Measurements from ENCODE around the gene TMEM165.
"Not testable (repeated sequence)": the region's sequence is repeated elsewhere in the genome, so short reads cannot be mapped to it uniquely, and the experiment has no call there.

TMEM165 gene, protein sequence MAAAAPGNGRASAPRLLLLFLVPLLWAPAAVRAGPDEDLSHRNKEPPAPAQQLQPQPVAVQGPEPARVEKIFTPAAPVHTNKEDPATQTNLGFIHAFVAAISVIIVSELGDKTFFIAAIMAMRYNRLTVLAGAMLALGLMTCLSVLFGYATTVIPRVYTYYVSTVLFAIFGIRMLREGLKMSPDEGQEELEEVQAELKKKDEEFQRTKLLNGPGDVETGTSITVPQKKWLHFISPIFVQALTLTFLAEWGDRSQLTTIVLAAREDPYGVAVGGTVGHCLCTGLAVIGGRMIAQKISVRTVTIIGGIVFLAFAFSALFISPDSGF

DNA sequence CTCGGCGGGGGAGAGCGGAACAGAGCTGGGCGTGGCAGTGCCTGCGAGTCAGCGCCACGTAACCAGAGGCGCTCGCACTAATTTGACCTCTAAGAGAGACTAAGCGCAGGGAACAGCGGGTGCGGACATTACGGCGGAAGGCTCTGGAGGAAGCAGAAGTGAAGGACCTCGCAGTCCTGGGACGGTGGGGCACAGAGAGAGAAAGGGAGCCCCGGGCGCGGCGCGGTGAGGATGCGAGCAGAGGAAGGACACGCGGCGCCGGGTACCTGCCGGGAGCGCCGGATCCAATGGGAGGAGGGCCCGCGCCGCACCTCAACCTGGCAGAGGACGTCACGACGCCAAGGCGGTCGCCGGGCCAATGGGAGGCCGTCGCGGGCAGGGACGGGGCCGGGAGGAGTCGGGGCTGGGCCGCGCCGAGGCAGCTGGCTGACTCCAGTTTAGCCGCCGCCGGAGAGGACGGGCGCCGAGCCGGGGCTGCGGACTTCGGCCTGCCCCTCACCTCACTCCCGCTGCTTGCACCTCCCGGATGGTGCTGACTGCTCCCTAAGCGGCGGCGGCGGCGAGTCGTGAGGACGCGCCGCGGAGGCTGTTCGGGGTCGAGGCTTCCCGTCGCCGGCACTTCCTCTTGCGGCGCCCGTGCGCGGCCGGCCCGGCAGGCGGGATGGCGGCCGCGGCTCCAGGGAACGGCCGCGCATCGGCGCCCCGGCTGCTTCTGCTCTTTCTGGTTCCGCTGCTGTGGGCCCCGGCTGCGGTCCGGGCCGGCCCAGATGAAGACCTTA is at the start of gene TMEM165:
Gene TMEM165, plus strand, starts transcription at position 429 of the 779 bp plus-strand sequence. Its CDS starts 233 bp downstream, at position 662.
- peak; percentile 82 for DNase-seq

DNA sequence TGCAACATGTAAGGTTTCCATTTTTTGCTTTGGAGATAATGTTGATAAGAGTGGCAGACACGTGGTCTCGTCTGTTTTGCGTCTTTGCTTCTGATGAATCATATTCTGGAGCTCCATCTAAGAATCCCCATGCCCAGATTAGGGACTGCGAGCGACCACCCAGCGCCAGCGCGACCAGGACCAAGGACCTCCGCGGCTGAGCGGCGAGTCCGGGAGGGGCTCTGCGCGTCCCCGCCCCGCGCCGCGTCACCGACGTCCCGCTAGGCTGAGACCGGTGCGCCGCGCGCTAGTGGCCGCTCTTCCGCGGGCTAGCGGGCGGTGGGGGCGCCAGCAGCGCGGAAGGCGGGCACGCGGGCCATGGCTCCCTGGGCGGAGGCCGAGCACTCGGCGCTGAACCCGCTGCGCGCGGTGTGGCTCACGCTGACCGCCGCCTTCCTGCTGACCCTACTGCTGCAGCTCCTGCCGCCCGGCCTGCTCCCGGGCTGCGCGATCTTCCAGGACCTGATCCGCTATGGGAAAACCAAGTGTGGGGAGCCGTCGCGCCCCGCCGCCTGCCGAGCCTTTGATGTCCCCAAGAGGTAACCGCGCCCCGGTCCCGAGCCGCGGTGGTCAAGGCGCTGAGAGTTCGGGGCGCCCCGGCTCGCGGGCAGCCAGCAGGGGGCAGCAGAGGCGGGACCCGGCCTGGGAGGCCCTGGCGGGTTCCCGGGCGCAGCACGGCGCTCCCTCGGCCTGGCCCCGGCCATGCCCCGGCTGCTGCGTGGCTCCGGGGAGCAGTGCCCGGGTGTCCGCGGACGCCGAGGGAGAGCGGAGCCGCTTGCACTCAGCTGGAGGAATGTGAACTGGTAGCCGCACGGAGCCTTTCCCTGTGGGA is 49.5 kb upstream of the TMEM165 start, which contains the start of gene SRD5A3:
Gene SRD5A3, plus strand, starts transcription at position 263 of the 871 bp plus-strand sequence. Its CDS starts 95 bp downstream, at position 358.
- DNase-seq = peak; percentile 78

DNA sequence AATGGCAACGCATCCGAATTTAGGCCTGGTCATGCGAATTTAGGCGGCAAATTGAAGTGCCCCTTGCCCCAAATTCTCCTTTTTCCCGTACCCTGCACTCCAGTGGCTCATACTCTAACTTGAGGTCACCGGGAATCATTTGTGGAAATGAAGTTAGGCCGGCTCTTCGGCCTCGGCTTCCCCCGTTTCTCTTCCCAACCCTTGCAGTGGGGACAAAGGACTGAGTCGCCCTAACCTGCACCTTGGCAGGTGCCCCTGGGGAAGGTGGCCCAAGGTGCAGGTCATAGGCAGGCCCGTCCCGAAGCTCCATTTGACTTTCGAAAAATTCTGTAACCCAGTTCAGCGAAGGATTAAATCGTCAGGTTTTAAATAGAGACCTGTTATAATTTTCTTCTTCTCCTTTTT is 48.9 kb upstream of the TMEM165 start:
- no peak for DNase-seq

DNA sequence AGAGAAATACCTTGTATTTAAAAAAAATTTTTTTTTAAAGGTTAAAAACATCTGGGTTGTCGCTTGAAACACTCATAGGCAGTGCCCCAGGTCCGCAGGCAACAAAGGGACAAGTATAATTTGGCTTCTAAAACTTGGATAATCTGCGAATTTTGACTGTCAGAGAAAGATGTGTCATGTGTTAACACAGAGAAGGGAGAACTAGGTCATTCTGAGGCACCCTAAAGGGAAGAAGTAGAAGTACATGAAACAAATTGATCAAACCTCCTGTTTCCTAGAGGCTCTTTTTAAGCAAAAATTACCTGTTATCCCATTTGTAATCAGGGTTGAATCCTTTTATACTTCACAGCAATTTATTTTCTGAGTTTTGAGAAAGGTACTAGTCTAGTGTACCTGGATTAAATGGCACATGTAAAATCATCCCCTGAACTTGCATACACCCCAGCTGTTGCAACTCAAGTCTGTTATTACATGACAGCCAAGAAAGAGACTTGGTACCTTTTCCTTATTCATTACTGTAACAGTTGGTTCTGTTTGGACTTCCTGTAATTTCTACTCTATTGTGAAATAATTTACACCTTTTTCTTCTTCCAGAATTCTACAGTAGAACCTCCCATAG is 48.0 kb upstream of the TMEM165 start:
- no peak for DNase-seq

DNA sequence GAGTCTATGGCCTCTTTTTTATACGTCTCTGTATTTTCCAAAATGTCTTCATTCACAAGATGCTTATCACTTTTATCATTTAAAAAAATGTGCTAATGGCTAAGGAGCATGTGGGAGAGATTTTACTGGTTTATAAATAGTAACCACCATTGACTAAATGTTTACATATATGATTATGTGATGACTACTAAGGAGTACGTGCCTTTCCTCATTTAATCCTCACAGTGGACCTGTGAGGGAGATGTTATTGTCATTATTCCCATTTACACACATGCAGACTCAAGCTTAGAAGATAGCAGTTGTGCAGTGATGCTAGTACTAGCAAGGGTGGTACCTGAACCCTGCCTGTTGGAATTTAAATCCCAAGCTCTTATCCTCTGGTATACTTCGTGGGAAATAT is 47.3 kb upstream of the TMEM165 start:
- DNase-seq = no peak

DNA sequence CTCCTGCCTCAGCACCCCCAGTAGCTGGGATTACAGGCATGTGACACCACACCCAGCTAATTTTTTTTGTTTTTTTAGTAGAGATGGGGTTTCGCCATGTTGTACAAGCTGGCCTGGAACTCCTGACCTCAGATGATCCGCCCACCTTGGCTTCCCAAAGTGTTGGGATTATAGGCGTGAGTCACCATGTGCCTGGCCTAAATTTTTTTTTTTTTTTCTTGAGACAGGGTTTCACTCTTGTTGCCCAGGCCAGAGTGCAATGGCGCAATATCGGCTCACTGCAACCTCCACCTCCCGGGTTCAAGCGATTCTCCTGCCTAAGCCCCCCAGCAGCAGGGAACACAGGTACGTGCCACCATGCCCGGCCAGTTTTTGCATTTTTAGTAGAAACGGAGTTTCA is 44.9 kb upstream of the TMEM165 start:
- DNase-seq = not testable (repeated sequence)

DNA sequence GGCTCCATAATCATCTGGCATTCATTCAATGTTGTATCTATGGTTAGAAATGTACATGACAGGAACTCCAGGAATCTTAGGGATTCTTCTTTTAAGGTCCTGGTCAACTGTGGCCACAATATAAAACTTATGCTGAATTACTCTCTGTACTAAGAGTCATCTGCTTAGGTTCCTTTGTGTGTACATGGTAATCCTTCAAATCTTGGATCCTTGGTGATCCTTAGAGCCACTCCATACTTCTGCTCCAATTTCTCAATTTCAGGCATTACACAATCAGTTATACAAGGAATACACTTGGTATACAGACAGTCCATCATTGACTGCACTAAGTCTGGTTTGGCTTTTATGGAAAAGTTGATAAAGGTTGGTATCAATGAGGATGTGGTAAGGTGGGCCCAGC is 43.9 kb upstream of the TMEM165 start:
- DNase-seq = no peak

DNA sequence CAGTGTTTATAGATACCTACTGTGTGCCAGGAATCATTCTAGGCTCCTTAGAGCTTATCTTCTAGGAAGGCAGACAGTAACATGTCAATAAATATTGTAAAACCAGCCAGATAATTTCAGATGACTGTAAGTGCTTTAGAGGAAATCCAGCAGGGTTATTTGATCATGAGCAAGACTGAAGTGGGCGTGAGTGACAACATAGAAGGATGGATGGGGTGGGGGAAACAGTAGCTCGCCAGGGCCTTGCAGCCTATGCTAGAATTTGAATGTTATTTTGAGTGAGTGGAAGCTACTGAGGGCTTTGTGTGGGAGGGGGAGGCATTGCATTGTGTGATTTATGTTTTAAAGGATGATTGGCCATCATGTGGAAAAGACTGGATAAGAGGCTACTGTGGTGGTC is 43.0 kb upstream of the TMEM165 start:
- DNase-seq = no peak

DNA sequence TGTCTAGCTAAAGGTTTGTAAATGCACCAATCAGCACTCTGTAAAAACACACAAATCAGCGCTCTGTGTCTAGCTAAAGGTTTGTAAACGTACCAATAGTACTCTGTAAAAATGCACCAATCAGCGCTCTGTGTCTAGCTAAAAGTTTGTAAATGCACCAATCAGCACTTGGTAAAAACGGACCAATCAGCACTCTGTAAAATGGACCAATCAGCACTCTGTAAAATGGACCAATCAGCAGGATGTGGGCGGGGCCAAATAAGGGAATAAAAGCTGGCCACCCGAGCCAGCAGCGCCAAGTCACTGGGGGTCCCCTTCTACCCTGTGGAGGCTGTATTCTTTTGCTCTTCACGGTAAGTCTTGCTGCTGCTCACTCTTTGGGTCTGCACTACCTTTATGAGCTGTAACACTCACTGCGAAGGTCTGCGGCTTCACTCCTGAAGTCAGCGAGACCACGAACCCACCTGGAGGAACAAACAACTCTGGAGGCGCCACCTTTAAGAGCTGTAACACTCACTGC is 42.5 kb upstream of the TMEM165 start:
- not testable (repeated sequence) for DNase-seq

DNA sequence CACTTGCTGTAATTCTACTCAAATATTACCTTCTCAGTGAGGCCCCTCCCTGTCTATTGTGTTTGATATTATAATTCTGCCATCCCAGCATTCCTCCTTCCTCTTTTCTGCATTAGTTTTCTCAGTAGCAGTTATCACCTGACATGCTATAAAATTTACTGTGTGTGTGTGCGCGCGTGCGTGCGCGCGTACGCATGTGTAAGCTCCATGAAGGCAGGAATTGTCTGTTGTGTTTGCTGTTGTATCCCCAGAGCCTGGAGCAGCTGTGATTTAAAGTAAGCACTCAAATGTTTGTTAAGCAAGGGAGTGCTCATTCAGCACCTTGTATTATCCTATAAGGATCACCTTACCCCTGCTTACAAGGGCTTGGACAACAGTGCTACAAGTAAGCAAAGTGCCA is 41.1 kb upstream of the TMEM165 start:
- no peak for DNase-seq

DNA sequence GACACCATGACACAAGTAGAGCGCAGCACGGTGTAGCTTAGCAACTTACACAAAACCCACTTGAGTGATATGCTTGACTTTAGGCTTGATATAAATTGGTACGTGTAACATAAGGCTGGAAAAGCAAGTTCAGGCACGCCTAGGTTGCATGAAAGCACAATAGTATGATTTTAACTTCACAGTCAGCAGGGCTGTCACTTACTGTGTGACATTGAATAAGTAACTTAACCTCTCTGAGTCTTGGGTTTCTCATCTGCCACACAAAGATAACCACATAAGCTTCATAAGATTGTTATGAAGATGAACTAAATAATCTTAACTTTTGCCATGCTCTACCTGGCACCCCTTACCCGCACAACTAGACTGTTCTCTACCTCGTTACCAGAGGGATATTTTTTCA is 40.2 kb upstream of the TMEM165 start:
- no peak for DNase-seq

DNA sequence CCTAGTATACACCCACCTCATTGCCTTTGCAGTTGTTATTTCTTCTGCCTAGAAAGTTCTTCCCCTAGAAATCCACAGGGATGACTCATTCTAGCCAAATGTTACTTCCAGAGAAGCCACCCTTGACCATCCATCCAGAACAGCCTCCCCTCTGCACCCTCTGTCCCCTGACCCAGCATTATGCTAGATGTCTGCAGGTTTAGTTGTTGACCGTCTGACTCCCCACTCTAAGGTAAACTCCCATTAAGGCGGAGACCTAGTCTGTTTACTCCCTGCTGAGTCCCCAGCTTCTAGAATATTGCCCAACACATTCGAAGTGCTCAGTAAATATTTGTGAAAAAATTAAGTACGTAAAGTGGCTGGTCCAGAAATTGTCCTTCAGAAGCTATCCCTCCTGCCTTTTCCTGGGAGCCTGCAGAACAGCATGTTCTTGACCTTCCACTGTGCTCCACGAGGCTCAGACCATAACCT is 38.7 kb upstream of the TMEM165 start:
- no peak for DNase-seq

DNA sequence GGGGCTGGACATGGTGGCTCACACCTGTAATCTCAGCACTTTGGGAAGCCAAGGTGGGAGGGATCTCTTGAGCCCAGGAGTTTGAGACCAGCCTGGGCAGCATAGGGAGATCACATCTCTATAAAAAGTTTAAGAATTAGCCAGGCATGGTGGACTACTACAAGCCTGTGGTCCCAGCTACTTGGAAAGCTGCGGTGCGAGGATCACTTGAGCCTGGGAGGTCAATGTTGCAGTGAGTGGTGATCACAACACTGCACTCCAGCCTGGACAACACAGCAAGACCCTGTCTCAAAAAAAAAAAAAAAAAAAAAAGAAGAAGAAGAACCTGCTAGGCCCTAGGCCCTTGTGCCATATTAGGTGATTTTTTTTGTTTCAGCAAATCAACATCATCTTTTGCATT is 37.5 kb upstream of the TMEM165 start:
- DNase-seq = no peak

DNA sequence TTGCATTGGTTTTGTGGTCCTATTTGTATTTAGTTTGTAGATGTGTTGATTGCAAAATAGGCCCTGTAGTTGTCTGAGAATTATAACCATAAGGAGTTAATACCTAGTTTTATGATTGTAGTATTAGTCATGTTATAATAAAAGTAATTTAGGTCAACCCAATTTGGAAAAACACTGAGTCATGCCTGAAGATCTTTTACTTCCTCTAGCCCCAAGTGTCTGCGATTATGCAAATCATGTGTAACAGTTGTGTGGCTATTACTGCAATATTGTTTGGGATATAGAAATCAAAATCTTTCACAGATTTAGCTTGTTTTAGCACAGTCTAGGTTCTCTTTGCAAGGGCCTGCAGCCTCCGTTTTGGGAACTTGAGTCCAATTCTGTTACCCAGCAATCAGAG is 37.1 kb upstream of the TMEM165 start:
- no peak for DNase-seq

DNA sequence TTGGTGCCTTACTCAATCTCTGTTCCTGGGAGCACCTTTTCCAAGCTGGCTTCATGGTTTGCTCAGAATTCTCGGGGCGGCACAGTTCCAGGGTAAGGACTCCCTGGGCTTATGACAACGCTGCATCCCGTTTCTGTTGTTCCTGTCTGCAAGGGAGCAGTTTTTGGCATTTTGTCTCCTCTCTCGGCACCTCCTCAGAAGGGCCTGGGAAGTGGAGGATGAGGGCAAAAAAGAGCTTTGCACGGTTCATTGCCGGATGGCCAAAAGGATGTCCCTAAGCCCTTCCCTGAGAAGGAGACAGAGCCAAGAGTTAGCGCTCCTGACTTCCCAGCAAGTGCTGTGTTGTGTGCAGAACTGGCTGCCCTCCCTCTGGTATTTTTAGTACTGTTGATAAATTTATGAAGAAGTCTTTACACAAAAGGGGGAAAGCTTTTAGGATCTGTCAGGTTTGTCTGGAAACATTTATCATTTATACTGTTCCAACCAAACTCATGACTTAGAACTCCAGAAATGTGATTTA is 36.3 kb upstream of the TMEM165 start:
- no peak for DNase-seq

DNA sequence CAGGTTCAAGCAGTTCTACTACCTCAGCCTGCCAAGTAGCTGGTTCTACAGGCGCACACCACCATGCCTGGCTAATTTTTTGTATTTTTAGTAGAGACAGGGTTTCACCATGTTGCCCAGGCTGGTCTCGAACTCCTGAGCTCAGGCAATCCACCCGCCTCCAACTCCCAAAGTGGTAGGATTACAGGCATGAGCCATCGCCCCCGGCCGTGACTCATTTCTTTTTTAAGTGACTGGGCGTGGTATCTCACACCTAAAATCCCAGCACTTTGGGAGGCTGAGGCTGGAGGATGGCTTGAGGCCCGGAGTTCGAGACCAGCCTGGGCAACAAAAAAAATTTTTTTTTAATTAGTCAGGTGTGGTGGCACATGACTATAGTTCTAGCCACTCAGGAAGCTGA is 32.8 kb upstream of the TMEM165 start:
- DNase-seq = not testable (repeated sequence)

DNA sequence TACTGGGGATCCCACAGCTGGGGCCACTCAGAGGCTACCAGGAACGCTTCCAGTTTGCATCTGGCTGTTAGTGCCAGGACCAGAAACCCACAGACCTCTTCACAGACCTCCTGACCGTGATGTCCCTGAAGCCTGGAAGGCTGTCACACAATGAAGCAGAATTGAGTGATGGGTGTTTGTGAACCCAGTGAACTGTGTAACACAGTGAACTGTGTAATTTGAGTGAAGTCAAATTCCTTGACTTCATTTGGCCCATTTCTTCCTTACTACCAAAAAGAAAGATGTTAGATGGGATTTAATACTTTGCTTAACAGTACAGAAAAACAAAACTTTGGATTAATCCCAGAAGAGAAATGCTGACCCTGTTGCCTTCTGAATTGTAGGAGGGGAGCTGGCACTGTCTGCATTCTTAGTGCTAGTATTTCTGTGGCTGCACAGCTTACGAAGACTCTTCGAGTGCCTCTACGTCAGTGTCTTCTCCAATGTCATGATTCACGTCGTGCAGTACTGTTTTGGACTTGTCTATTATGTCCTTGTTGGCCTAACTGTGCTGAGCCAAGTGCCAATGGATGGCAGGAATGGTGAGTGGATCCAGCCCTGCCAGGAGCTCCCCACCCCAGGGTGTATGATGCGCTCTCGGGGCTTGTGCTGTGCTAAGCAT is 31.9 kb upstream of the TMEM165 start:
- no peak for DNase-seq

DNA sequence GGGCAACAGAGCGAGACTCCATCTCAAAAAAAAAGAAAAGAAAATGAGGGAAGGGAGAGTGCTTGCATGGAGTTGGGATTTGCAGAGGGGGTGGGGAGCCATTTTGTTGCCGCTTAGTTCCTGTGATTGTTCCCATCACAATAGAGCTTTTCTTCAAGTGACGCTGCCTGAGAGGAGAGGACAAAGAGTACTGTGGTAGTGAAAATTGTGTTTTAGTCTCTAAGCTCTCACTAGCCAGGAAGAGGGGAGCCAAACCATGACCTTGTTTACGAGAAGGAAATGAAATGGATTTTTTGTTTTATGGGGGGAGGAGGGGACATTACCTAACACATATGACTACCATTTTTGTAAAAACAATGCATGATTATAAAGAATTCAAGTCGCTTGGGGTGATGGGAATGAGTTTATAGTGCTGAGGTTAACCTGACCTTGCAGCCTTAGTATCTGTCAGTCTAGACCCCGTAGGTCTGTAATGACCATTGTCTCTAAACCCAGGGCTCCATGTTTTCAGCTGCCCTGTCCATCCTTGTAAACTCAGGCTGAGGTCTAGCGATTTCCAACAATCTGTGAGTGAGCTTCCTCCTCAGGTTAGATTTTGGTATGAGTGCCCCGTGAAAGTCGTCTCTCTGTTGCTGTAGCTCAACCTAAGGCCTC is 30.9 kb upstream of the TMEM165 start:
- no peak for DNase-seq

DNA sequence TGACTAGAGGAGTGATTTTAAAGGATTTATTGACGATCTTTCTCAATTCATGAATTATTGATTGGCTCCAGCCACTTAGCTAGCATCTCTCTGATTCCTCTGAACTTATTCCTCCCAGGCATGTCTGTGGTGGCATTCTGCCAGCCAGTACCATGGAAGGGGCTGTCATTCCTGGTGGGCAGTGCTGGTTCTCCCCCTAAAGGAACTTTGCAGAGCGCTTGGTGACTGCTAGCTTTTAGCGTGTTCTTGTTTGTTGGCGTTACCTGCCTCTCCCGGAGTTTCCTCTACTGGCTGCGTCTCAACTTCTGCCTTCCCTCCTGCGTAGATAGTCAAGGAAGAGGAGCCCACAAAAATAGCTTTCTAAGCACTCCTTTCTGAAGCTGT is 30.4 kb upstream of the TMEM165 start:
- no peak for DNase-seq

DNA sequence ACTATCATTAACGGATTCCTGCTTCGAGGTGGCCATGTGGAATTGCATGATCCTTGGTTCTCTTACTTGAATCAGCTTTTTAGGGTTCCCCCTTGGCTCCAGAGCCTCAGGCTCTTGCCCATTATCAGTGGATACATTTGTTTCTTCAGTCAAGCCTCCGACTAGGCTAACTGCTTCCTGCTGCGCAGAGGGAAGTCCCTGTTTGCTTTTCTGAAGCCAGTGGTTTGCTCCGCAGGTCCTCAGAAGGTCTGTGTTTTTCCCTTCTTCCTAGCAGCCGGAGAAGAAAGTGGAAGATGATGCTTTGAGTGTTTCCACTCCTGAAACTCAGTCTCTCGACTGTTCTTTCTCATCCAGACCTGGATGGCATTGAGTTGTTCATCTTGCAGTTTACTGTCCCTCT is 29.1 kb upstream of the TMEM165 start:
- no peak for DNase-seq

DNA sequence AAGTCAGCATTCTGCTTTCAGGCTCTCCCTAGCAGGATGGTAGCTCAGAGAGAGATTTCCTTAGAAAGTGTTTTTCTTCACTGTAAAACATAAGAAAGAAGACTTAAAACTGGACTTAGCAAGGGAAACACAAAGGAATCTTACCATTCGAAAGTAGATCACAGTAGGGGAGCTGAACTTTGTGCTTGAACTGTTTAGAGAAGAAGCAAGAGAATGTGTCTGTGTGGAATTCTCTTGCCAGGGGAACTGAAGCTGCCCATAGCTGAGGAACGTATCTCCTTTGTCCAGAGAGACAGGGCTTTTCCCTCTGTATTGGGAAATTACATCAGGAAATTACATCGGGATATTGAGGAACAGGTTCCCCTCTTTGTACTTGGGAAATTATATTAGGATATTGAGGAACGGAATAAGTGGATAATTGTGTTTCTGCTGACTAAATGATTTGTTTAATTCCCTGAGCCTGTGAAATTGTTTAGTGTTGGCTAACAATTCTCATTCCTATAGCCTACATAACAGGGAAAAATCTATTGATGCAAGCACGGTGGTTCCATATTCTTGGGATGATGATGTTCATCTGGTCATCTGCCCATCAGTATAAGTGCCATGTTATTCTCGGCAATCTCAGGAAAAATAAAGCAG is 28.6 kb upstream of the TMEM165 start:
- no peak for DNase-seq

Measured in activated gamma-delta T cell treated with Interleukin-2 at 50 U/mL for 16 hours (primary cell).